Subcutaneous adipose tissue (tissue), 4 donors: ENCODE measurements around the gene GLIS2. TPM values are rescaled to one million over a fixed set of nuclear protein-coding genes. Genes with fewer than 3 reads are reported as not detected.

ENCODE experiments used
- CTCF ChIP-seq: fragments of 450-650 bp; IDR thresholded peaks from one replicate; pipeline ENCODE4 v1.5.1; 2016; ENCODE audit warnings: low read depth, mild to moderate bottlenecking, control low read depth, antibody characterized with exemption, moderate library complexity
- total RNA-seq, 4 donors: library from RNA; depleted of rRNA; stranded (reverse); fragments of >200 nt; gene quantifications; one replicate each; pipeline ENCODE4 v1.1.0, GENCODE V29; 2016

GLIS2 gene
- total RNA-seq, 4 donors from 2014 or later, result 0.85 to 2.1 (median 1.5) TPM

- no peak for TF ChIP-seq CTCF
These were observed 56.9 kb downstream of the GLIS2 start for GRCh38 chr16:4372578-4373355.

GRCh38 chr16:4373356-4373908 is 57.6 kb downstream of the GLIS2 start:
- TF ChIP-seq CTCF, result no peak

GRCh38 chr16:4373909-4374742 is 58.3 kb downstream of the GLIS2 start:
- no peak for TF ChIP-seq CTCF

- TF ChIP-seq CTCF, result no peak
These were observed 59.9 kb downstream of the GLIS2 start for GRCh38 chr16:4375717-4376116.

GRCh38 chr16:4376126-4376892 is 60.4 kb downstream of the GLIS2 start:
- TF ChIP-seq CTCF, result no peak

- no peak for TF ChIP-seq CTCF
These were observed 61.2 kb downstream of the GLIS2 start for GRCh38 chr16:4376893-4377572.
